Measurements from ENCODE around the gene BBS9.
A peak's percentile ranks its signal among the peaks of the same experiment; 100 is the strongest.

BBS9 gene

DNA sequence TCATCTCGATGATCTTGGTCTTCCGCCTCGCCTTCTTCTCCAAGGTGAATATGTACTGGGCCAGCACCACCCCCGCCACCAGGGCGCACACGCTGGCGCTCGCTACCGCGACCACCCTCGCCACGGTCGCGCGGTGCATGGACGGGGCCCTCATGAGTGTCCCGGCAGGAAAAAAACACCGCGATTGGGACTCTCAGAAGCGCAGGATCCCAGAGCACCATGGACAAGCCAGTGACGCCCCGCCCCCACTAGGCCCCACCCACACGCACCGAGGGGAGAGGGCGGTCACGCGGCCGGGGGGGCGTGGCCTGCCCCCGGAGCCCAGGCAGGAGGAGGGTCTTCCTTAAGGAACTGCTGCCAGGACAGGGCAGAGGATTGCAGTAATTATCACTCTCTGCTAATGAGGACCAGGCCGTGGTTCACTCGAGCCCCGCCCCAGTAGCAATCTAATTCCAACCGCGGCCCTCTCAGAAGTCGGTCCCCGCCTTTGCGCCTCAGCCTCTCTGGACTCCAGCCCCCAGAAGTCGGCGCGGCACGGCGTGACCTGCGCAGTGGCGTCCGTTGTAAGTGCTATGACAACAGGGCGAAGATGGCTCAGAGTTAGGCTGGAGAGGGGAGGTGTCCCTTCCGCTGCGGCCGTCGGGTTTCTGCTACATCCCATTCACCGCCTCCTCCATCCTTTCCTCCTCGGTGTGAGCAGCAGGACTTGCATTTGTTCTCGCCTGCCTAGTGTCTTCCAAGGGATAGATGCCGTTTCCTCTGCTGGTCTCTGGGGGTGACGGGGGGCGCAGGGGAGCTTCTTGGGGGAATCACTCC lies at the start of gene BBS9:
BBS9 (plus strand) TSS at position 575 of the 816 bp plus-strand sequence. CDS start 16,689 bp downstream, outside the sequence.
- POLR2A ChIA-PET (ENCODE audit: low non-redundant PET) = no interaction called here
- TF ChIP-seq, protein P1, sequence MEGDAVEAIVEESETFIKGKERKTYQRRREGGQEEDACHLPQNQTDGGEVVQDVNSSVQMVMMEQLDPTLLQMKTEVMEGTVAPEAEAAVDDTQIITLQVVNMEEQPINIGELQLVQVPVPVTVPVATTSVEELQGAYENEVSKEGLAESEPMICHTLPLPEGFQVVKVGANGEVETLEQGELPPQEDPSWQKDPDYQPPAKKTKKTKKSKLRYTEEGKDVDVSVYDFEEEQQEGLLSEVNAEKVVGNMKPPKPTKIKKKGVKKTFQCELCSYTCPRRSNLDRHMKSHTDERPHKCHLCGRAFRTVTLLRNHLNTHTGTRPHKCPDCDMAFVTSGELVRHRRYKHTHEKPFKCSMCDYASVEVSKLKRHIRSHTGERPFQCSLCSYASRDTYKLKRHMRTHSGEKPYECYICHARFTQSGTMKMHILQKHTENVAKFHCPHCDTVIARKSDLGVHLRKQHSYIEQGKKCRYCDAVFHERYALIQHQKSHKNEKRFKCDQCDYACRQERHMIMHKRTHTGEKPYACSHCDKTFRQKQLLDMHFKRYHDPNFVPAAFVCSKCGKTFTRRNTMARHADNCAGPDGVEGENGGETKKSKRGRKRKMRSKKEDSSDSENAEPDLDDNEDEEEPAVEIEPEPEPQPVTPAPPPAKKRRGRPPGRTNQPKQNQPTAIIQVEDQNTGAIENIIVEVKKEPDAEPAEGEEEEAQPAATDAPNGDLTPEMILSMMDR (conservative IDR thresholded peaks at IDR 0.05; ENCODE audit: low read depth) = no peak
- CTCF ChIA-PET = interaction anchor here (0.6 to 0.7 kb wide), 2 partner anchors 57 to 827 kb away, joined by 3 read pairs; no protein-coding TSS in a partner anchor
- peak within 1 kb of the TSS; percentile 86 for H3K27ac ChIP-seq
- DNase-seq (ENCODE audit: low spot score) = peak; percentile 93

DNA sequence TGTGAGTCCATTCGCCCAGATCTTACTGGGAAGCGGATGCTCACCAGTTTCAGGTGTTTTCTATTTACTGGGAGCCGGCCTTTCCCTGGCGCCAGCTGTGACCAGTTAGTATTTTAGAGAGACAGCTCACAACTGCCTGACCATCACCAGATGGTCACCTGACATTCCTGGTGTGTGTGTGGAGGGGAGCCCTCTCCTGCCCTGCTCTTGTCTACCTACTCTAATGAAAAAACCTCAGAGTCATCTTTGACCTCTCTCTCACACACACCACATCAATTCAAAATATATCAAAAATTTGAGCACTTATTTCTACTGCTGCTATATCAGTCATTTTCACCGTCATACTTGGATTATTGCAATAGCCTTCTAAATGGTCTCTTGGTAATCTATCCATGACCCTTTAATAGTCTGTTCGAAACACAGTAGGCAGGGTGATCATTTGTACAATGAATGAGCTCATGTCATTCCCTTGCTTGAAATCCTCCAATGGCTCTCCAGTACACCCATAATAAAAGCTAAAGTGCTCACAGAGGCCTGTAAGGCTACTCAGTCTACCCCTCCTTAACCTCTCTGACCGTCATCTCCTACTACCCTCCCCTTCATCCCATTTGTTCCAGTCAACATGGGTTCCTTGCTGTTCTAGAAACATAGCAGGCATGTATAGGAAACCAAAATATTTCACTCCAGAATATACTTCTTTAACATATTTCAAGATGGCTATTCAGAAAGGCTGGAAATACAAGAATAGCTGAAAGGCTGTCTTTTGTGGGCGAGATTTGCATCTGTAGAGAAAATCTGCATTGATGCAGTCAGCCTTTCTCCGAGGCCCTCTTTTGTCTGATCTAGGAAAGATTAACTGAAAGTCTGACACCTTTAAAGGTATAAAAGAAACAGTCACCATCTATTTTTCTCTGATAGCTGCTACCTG lies 49.3 kb upstream of the BBS9 start:
- DNase-seq (ENCODE audit: low spot score) = no peak
- H3K27ac ChIP-seq = no peak overlapping the region
- TF ChIP-seq, protein P1 (conservative IDR thresholded peaks at IDR 0.05; ENCODE audit: low read depth) = no peak
- POLR2A ChIA-PET (ENCODE audit: low non-redundant PET) = no interaction called here
- CTCF ChIA-PET = no interaction called here

DNA sequence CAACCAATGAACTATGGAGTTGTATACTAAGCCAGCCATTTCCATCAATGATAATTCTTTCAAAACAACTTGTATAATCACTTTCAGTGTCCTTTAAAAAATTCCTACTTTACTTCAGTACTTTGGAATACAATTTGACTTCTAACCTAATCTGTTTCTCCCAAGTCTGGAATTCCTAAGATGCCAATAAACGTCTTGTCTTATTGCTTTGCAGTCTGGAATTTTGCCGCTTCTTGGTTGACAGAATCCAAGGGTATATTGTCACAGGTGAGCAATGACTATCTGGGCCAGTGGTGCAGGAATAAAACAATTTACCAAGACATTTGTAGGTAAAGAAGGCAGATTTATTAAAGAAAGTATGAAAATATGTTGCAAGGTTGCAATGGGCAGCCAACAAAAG lies 42.0 kb upstream of the BBS9 start:
- CTCF ChIA-PET = interaction anchor here (0.7 to 0.9 kb wide), 2 partner anchors 17 to 104 kb away, joined by 3 to 8 read pairs; no protein-coding TSS in a partner anchor
- TF ChIP-seq, protein P1 (conservative IDR thresholded peaks at IDR 0.05; ENCODE audit: low read depth) = no peak
- POLR2A ChIA-PET (ENCODE audit: low non-redundant PET) = no interaction called here
- DNase-seq (ENCODE audit: low spot score) = no peak
- H3K27ac ChIP-seq = no peak overlapping the region

DNA sequence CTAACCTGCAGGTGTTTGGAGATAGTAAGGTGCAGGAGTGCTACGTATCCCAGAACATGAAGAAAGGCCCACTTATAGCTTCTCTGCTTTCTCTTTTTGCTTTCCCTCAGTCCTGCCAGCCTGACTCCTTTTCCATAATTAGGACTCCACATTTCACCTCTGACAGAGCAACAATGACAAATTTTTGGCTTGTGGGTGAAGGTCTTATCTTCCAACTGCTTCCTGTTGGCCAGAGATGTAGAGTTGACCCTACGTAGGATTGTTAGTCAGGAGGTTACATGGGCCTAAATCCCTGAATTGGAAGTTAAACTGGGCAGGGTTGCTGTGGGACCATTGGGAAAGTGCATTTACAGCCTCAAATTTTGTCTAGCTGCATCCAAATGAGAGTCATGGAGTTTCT lies 41.5 kb upstream of the BBS9 start:
- ChIA-PET POLR2A (ENCODE audit: low non-redundant PET) (no interaction called here), CTCF (interaction anchor here (0.9 kb wide), 1 partner anchor 103 kb away, joined by 8 read pairs; no protein-coding TSS in a partner anchor)

DNA sequence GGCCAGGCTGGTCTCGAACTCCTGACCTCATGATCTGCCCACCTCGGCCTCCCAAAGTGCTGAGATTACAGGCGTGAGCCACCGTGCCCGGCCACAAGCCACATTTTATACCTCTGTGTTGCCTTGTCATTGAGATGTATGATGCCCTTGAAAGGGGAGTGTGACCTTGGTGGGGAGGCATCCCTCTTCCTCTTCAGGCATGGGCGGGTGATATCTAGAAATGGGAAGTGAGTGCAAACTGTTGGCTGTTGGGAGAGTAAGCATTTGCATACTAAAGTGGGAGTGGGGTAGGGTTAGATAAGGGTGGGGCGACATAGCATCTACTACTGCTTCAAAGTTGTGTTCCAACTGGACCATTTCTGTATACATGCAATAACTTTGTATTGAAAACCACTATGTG lies 40.2 kb upstream of the BBS9 start:
- DNase-seq (ENCODE audit: low spot score) = no peak
- no peak overlapping the region for H3K27ac ChIP-seq
- ChIA-PET POLR2A (ENCODE audit: low non-redundant PET) (no interaction called here), CTCF (interaction anchor here (0.6 kb wide), 1 partner anchor 13 kb away, joined by 3 read pairs; no protein-coding TSS in a partner anchor)
- TF ChIP-seq, protein P1 (conservative IDR thresholded peaks at IDR 0.05; ENCODE audit: low read depth) = no peak

More for the DNA sequence above, 41.5 kb upstream of the BBS9 start:
- TF ChIP-seq, protein P1 (conservative IDR thresholded peaks at IDR 0.05; ENCODE audit: low read depth) = no peak
- H3K27ac ChIP-seq = no peak overlapping the region
- DNase-seq (ENCODE audit: low spot score) = no peak

DNA sequence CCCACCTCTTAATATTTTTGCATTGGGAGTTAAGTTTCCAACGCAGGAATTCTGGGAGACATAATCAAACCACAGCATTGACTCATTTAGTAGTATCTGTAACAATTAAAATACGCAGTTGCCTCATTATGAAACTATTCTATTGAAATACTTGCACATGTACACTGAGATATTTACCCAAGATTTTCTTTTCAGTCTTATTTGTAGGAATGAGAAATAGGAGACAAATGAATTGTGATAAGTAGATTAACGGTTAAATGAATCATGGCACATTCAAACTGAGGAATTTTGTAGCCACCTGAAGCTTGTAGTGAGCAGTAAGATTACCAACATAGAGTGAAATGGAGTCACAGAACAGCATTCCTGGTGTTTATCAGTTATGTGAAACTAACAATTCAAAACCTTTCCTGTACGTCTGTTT lies 38.2 kb upstream of the BBS9 start:
- ChIA-PET CTCF (no interaction called here), POLR2A (ENCODE audit: low non-redundant PET) (no interaction called here)
- DNase-seq (ENCODE audit: low spot score) = no peak

More for the DNA sequence above, 38.2 kb upstream of the BBS9 start:
- TF ChIP-seq, protein P1 (conservative IDR thresholded peaks at IDR 0.05; ENCODE audit: low read depth) = no peak
- H3K27ac ChIP-seq = no peak overlapping the region
